Naive thymus-derived CD4-positive, alpha-beta T cell (primary cell): ENCODE measurements around the gene DTYMK. TPM values are rescaled to one million over a fixed set of nuclear protein-coding genes. Genes with fewer than 3 reads are reported as not detected.

Experiments used
- ATAC-seq: fragments of 150-1000 bp; cut with Tn5 transposase; 2 replicates; pipeline ENCODE4 v1.10.0; 2021; ENCODE audit warnings: mild to moderate bottlenecking, moderate library complexity
- CTCF ChIA-PET: fragments of 350-600 bp; sonication (Branson Sonifier 250); formaldehyde crosslinking; loops from one replicate; lab custom pipeline; 2021; ENCODE audit warnings: antibody characterized with exemption; lab: Charles Lee
- POLR2A ChIA-PET: fragments of 350-600 bp; sonication (Branson Sonifier 250); formaldehyde crosslinking; loops from one replicate; lab custom pipeline; 2021; ENCODE audit warnings: antibody characterized with exemption, inconsistent platforms; lab: Charles Lee
- DNase-seq, 9 donors: peaks; one replicate each; pipeline versions ENCODE4 v3.0.0 to v3.0.0-alpha.2; 2020 to 2022; ENCODE audit warnings: mixed read lengths in 1 of 9
- H3K27ac ChIP-seq: one replicate; pipeline ENCODE4 v1.7.0; 2013; ENCODE audit warnings: mild to moderate bottlenecking, low read depth, low read length, moderate library complexity
- H3K27me3 ChIP-seq, 2 donors: one replicate each; pipeline ENCODE4 v1.7.0; 2013; ENCODE audit warnings: low read length in 2 of 2, mild to moderate bottlenecking in 2 of 2, moderate library complexity in 2 of 2; ENCODE audit not compliant: control insufficient read depth in 2 of 2, insufficient read depth in 2 of 2
- H3K36me3 ChIP-seq, 3 experiments: 1 replicate in 2 of 3; 2 replicates in 1 of 3; pipeline ENCODE4 v1.7.0; 2013; ENCODE audit warnings: low read length in 3 of 3, mild to moderate bottlenecking in 3 of 3, moderate library complexity in 1 of 3; ENCODE audit not compliant: insufficient read depth in 3 of 3, control insufficient read depth in 2 of 3
- H3K4me1 ChIP-seq, 2 donors: one replicate each; pipeline ENCODE4 v1.7.0; 2013; ENCODE audit warnings: low read length in 2 of 2, mild to moderate bottlenecking in 2 of 2, moderate library complexity in 1 of 2; ENCODE audit not compliant: control insufficient read depth in 2 of 2, insufficient read depth in 2 of 2
- H3K4me3 ChIP-seq: 2 replicates; pipeline ENCODE4 v1.7.0; 2013; ENCODE audit warnings: mild to moderate bottlenecking, low read length
- H3K9me3 ChIP-seq, 3 experiments: 1 replicate in 2 of 3; 2 replicates in 1 of 3; pipeline ENCODE4 v1.7.0; 2013; ENCODE audit warnings: low read length in 3 of 3; ENCODE audit not compliant: control insufficient read depth in 2 of 3
- H3K27ac Mint-ChIP-seq, 9 donors: one replicate each; pipeline ENCODE4 v1.8.0; 2020 to 2022; ENCODE audit warnings: mixed read lengths in 9 of 9, mild to moderate bottlenecking in 8 of 9, moderate library complexity in 5 of 9, inconsistent platforms in 2 of 9
- H3K27me3 Mint-ChIP-seq, 5 donors: one replicate each; pipeline ENCODE4 v1.8.0; 2021 to 2022; ENCODE audit warnings: mixed read lengths in 5 of 5, mild to moderate bottlenecking in 1 of 5
- H3K36me3 Mint-ChIP-seq, 5 donors: one replicate each; pipeline ENCODE4 v1.8.0; 2020 to 2022; ENCODE audit warnings: mixed read lengths in 5 of 5, mild to moderate bottlenecking in 3 of 5, inconsistent platforms in 1 of 5
- H3K4me1 Mint-ChIP-seq, 7 donors: one replicate each; pipeline ENCODE4 v1.8.0; 2020 to 2022; ENCODE audit warnings: mixed read lengths in 7 of 7, mild to moderate bottlenecking in 3 of 7, inconsistent platforms in 1 of 7
- H3K4me3 Mint-ChIP-seq, 10 donors: one replicate each; pipeline ENCODE4 v1.8.0; 2020 to 2022; ENCODE audit warnings: mild to moderate bottlenecking in 10 of 10, mixed read lengths in 10 of 10, moderate library complexity in 6 of 10, inconsistent platforms in 2 of 10
- H3K9me3 Mint-ChIP-seq, 11 donors: one replicate each; pipeline ENCODE4 v1.8.0; 2020 to 2022; ENCODE audit warnings: mixed read lengths in 11 of 11, mild to moderate bottlenecking in 4 of 11, inconsistent platforms in 1 of 11, moderate library complexity in 1 of 11
- intact Hi-C, 2 donors: fragments of 100-400 bp; cut with micrococcal nuclease; formaldehyde crosslinking; loops; one replicate each; pipeline ENCODE4 v1.15.1; 2023
- polyA plus RNA-seq, 2 donors: library from polyadenylated mRNA; unstranded; fragments of 300-500 nt; fragmentation: Illumina TruSeq; gene quantifications; one replicate each; pipeline ENCODE4 v1.2.3, GENCODE V29; 2021
- total RNA-seq, 6 experiments: library from RNA in 5 of 6; stranded (reverse) in 5 of 6; gene quantifications; 1 replicate in 5 of 6; 2 replicates in 1 of 6; pipeline ENCODE4 v1.2.3 and lab custom pipeline; 2021 to 2026

Gene DTYMK
- total and polyA plus RNA-seq, 7 experiments from 2014 or later = 12.0 to 65.7 (median 20.6) TPM

DNA sequence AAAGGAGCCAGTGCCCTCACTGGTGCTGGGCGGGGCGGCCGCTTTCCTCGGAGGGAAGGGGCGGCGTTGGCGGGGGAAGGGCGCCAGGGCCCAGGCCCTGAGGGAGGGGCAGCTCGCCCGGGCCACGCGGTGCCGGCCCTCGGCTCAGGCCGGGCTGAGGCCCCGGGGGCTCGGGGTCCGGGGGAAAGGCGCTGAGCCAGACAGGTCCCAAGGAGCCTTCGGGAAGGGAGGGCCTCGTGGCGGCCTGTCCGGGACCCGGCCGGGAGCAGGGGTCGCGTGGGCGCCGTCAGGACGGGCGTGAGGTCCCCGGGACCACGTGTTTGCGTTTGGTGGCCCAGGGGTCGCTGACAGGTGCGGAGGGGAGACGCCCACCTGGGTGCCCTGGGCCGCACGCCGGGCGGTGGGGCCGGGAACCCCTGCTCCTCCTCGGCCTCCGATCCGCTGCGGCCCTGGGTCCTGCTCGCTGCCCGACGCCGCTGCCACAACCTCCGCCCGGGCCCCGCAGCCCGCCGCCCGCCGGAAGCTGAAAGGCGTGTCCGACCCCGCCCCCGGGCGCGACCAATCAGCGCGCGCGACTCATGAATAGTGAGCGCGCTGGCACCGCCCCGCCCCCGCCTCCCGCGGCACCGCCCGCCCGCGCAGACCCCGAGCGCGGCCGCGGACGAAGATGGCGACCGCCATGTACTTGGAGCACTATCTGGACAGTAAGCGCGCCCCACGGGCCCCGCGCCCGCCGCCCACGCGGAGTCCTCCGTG is 15.0 kb upstream of the DTYMK start, which contains the start of gene ING5:
ING5 (plus strand) TSS at position 641 of the 756 bp plus-strand sequence; CDS start at position 668, 27 bp downstream.
- CTCF ChIA-PET = interaction anchor here (0.7 to 2.7 kb wide), 6 partner anchors 13 to 474 kb away, joined by 3 to 12 read pairs (median 4); partner anchors contain the start of genes D2HGDH and DTYMK
- H3K4me3 ChIP-seq = peak within 1 kb of the TSS; percentile 74

DNA sequence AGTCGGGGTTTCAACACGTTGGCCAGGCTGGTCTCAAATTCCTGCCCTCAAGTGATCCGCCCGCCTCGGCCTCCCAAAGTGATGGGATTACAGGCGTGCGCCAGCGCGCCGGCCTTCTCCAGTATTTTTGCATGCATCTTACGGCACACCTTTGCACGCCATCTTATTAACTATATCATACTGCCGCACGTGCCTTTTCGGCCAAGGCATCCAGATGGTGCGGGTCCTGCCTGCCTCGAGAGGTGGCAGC is 14.5 kb upstream of the DTYMK start:
- Mint-ChIP-seq H3K4me1 (peaks cover 10 to 38% (median 26%) of the 10 kb centered on the region in 7 donors), H3K4me3 (peak overlapping the region; percentile 75 to 92 (median 87)), H3K27ac (peak overlapping the region; percentile 55 to 95 (median 90)), H3K9me3 (peaks cover 0 to 2% (median 0%) of the 10 kb centered on the region in 11 donors), H3K36me3 (peaks cover 5 to 13% (median 6%) of the 10 kb centered on the region in 5 donors), H3K27me3 (no peaks in the 10 kb centered on the region)
- no peaks in the 10 kb centered on the region for H3K27me3 ChIP-seq
- peaks cover 7 to 12% of the 10 kb centered on the region in 2 donors for H3K4me1 ChIP-seq
- DNase-seq = no peak
- no peaks in the 10 kb centered on the region for H3K9me3 ChIP-seq
- ATAC-seq = no peak
- ChIA-PET POLR2A (interaction anchor here (0.6 to 6.3 kb wide), 9 partner anchors 10 to 386 kb away, joined by 3 to 86 read pairs (median 8); partner anchors contain the start of genes D2HGDH and DTYMK), CTCF (interaction anchor here (0.7 to 2.7 kb wide), 5 partner anchors 13 to 473 kb away, joined by 3 to 12 read pairs (median 4); partner anchors contain the start of gene DTYMK)
- H3K36me3 ChIP-seq = peaks cover 0 to 7% (median 4%) of the 10 kb centered on the region in 3 experiments
- intact Hi-C loops = loop anchor here (1.0 to 10.0 kb wide), 5 partner anchors 15 to 1136 kb away; partner anchors contain the start of genes DTYMK (in 1 of the 2), DUSP28 (in 1 of the 2), FARP2 (in 1 of the 2) and PPP1R7 (in 1 of the 2)
- H3K27ac ChIP-seq = peak overlapping the region; percentile 75
- peak overlapping the region; percentile 67 for H3K4me3 ChIP-seq

More for the DNA sequence above, 15.0 kb upstream of the DTYMK start, which contains the start of gene ING5:
- POLR2A ChIA-PET = interaction anchor here (0.6 to 6.3 kb wide), 17 partner anchors 10 to 1135 kb away, joined by 3 to 86 read pairs (median 5); partner anchors contain the start of genes D2HGDH and DTYMK
- Mint-ChIP-seq H3K27ac (peak within 1 kb of the TSS; percentile 75 to 95 (median 90)), H3K27me3 (no peaks in the 10 kb centered on the region), H3K36me3 (peaks cover 6 to 18% (median 11%) of the 10 kb centered on the region in 5 donors), H3K4me1 (peaks cover 11 to 39% (median 26%) of the 10 kb centered on the region in 7 donors), H3K4me3 (peak within 1 kb of the TSS; percentile 75 to 92 (median 88)), H3K9me3 (peaks cover 0 to 4% (median 0%) of the 10 kb centered on the region in 11 donors)
- DNase-seq (peak; percentile 90 to 99 (median 96)), ATAC-seq (peak; percentile 85)
- Histone ChIP-seq H3K27me3 (no peaks in the 10 kb centered on the region), H3K4me1 (peaks cover 7 to 12% of the 10 kb centered on the region in 2 donors), H3K27ac (peak within 1 kb of the TSS; percentile 75), H3K9me3 (no peaks in the 10 kb centered on the region), H3K36me3 (peaks cover 0 to 12% (median 4%) of the 10 kb centered on the region in 3 experiments)
- intact Hi-C loops = loop anchor here (1.0 to 10.0 kb wide), 13 partner anchors 15 to 1137 kb away; partner anchors contain the start of genes D2HGDH (in 2 of the 2), DTYMK (in 2 of the 2), FARP2 (in 2 of the 2) and HDLBP (in 2 of the 2)

DNA sequence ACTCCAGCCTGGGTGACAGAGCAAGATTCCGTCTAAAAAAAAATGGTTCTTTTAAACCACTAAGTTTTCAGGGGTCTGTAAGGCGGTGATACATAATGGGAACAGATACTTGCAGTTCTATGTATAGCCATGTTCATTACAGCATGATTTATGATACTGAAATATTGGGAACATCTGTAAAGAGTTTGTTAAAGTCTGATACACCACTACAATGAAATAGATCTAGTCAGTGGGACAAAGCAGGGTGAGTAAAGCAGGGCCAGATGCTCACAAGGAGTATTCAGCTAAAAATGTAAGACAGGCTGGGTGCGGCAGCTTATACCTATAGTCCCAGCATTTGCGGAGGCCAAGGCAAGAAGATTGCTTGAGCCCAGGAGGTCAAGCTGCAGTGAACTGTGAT is 9.0 kb upstream of the DTYMK start:
- Histone ChIP-seq H3K4me1 (no peaks in the 10 kb centered on the region), H3K36me3 (peaks cover 0 to 30% (median 0%) of the 10 kb centered on the region in 3 experiments), H3K27me3 (no peaks in the 10 kb centered on the region), H3K27ac (no peak overlapping the region), H3K9me3 (no peaks in the 10 kb centered on the region), H3K4me3 (no peak overlapping the region)
- Mint-ChIP-seq H3K36me3 (peaks cover 0 to 6% (median 0%) of the 10 kb centered on the region in 5 donors), H3K27ac (peak overlapping the region in 1 of 9 donors; percentile 43), H3K27me3 (no peaks in the 10 kb centered on the region), H3K9me3 (no peaks in the 10 kb centered on the region), H3K4me3 (peak overlapping the region in 1 of 10 donors; percentile 27), H3K4me1 (peaks cover 0 to 11% (median 4%) of the 10 kb centered on the region in 7 donors)
- DNase-seq (no peak), ATAC-seq (no peak)
- ChIA-PET CTCF (interaction anchor here (0.6 to 3.1 kb wide), 2 partner anchors 7 to 72 kb away, joined by 3 to 9 read pairs; no protein-coding TSS in a partner anchor), POLR2A (interaction anchor here (1.0 kb wide), 1 partner anchor 9 kb away, joined by 3 read pairs; the partner anchor contains the start of gene DTYMK)
- intact Hi-C loops = no loop called here

DNA sequence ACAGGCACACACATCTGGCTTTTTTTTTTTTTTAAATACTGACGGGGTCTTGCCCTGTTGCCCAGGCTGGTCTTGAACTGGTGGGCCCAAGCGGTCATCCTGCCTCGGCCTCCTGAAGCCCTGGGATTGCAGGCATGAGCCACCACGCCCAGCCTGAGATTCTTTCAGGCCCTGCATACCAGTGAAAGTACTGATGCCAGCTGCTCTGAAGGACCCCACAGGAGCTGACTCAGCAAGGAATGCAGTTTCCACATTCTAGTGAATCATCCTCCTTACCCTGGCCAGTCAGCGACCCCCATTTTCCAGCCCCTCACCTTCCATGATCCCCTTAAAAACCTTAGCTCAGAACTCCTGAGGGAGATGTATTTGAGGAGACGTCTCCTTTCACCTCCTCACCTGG is 5.8 kb upstream of the DTYMK start:
- ChIA-PET CTCF (interaction anchor here (0.6 kb wide), 1 partner anchor 625 kb away, joined by 4 read pairs; no protein-coding TSS in a partner anchor), POLR2A (no interaction called here)
- Histone ChIP-seq H3K9me3 (no peaks in the 10 kb centered on the region), H3K27ac (no peak overlapping the region), H3K36me3 (peaks cover 0 to 45% (median 0%) of the 10 kb centered on the region in 3 experiments), H3K27me3 (no peaks in the 10 kb centered on the region), H3K4me1 (peaks cover 8 to 10% of the 10 kb centered on the region in 2 donors), H3K4me3 (no peak overlapping the region)
- Mint-ChIP-seq H3K4me3 (peak overlapping the region in 1 of 10 donors; percentile 5), H3K36me3 (peaks cover 0 to 12% (median 3%) of the 10 kb centered on the region in 5 donors), H3K9me3 (no peaks in the 10 kb centered on the region), H3K4me1 (peaks cover 4 to 24% (median 19%) of the 10 kb centered on the region in 7 donors), H3K27me3 (no peaks in the 10 kb centered on the region), H3K27ac (peak overlapping the region in 2 of 9 donors; percentile 31 to 33)
- intact Hi-C loops = no loop called here
- no peak for DNase-seq
- no peak for ATAC-seq

DNA sequence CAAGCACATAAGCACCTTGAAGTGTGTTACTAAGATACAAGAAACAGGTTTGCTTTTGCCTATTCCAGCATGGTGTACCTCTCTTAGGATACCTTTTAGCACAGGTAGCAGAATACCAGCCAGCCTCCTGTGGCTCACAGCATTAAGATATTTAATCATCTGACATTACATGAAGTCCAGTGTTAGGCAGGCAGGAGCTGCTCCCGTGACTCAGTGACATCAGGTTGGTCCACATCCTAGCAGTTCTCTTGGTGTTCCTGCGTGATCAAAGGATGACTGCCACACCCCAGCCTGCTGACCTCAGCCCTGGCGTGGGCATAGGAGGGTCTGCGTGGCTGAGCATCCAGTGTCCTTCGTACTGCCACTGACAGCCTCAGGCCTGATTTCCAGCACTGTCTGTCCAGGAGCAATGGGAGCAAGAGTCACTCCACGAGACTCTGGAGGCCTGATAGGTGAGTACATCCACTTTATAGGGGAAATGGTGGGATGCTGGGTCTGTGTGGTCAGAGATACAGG is 3.6 kb upstream of the DTYMK start:
- peaks cover 8 to 18% of the 10 kb centered on the region in 2 donors for H3K4me1 ChIP-seq
- no peak overlapping the region for H3K4me3 ChIP-seq
- POLR2A ChIA-PET = interaction anchor here (0.6 to 2.1 kb wide), 2 partner anchors 11 to 27 kb away, joined by 3 to 11 read pairs; partner anchors contain the start of gene ING5
- intact Hi-C loops = no loop called here
- peaks cover 0 to 12% (median 3%) of the 10 kb centered on the region in 5 donors for H3K36me3 Mint-ChIP-seq
- H3K9me3 ChIP-seq = no peaks in the 10 kb centered on the region
- peaks cover 4 to 33% (median 24%) of the 10 kb centered on the region in 7 donors for H3K4me1 Mint-ChIP-seq
- H3K27me3 ChIP-seq = no peaks in the 10 kb centered on the region
- peak overlapping the region in 1 of 10 donors; percentile 59 for H3K4me3 Mint-ChIP-seq
- CTCF ChIA-PET = no interaction called here
- DNase-seq (no peak), ATAC-seq (no peak)
- peaks cover 0 to 45% (median 0%) of the 10 kb centered on the region in 3 experiments for H3K36me3 ChIP-seq
- no peaks in the 10 kb centered on the region for H3K27me3 Mint-ChIP-seq
- peak overlapping the region in 2 of 9 donors; percentile 46 to 95 for H3K27ac Mint-ChIP-seq
- peaks cover 0 to 1% (median 0%) of the 10 kb centered on the region in 11 donors for H3K9me3 Mint-ChIP-seq
- no peak overlapping the region for H3K27ac ChIP-seq
